ENCODE data around the gene WWOX. TPM values are rescaled to one million over a fixed set of nuclear protein-coding genes. Genes with fewer than 3 reads are reported as not detected.

The WWOX gene
- total and polyA plus RNA-seq, 3 experiments from 2014 or later = 17.2 to 18.6 (median 18.2) TPM

DNA sequence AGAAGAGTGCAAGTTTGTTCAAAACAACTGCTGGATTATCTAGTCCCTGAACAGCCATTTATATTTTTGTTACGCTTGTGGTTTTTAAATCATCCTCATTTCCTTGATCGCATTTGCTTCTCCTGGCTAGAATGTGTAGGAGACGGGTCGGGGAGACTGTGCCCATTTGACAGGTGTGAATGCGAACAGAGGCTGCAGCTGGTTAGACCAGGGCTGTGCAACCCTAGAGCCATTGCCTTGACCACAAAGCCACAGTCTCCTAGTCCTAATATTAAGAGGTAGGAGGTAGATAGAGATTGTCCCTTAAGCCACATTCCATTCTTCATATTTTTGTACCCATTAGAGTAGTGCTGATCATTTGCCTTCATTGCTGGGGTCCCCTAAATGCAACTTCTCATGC is 639.1 kb downstream of the WWOX start:
- Mint-ChIP-seq H3K27me3 (peaks cover 0 to 2% of the 10 kb centered on the region in 2 donors), H3K27ac (no peak overlapping the region), H3K36me3 (no peaks in the 10 kb centered on the region), H3K9me3 (no peaks in the 10 kb centered on the region), H3K4me3 (no peak overlapping the region), H3K4me1 (peaks cover 24 to 43% (median 38%) of the 10 kb centered on the region in 3 donors)
- H3K4me1 ChIP-seq (ENCODE audit: insufficient read depth, low read length) = peaks cover 16% of the 10 kb centered on the region
- no peaks in the 10 kb centered on the region for H3K27me3 ChIP-seq (ENCODE audit: insufficient read depth, low read length, poor library complexity, severe bottlenecking)
- DNase-seq = no peak
- no peaks in the 10 kb centered on the region for H3K36me3 ChIP-seq (ENCODE audit: insufficient read depth, low read length)
- H3K27ac ChIP-seq (ENCODE audit: low read depth, low read length) = no peak overlapping the region
- ChIA-PET CTCF (interaction anchor here (1.3 to 1.8 kb wide), 2 partner anchors 12 to 32 kb away, joined by 3 to 4 read pairs; no protein-coding TSS in a partner anchor), POLR2A (no interaction called here)
- no peaks in the 10 kb centered on the region for H3K9me3 ChIP-seq (ENCODE audit: low read length)
- H3K4me3 ChIP-seq (ENCODE audit: low read length) = no peak overlapping the region

DNA sequence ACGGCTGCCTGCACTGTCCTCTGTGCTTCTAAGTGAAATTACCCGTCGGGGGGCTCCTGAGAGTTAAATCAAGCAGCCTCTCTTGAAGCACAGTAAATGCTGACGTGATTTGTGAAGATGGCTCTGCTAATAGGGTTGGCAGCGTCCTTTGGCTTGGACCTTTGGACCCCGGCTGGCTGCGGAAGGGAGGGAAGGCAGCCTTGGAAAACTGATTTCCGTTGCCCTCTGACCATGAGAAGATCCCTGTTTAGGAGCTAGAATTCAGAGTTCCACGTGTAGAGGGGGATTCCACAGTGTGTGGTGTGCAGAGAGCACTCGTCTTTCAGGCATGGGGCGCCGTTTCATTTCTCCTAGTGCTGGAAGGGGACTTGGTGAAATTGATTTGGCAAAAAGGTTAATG is 640.8 kb downstream of the WWOX start:
- peaks cover 0 to 2% of the 10 kb centered on the region in 2 donors for H3K27me3 Mint-ChIP-seq
- CTCF ChIA-PET = no interaction called here
- peak overlapping the region in 1 of 7 donors; percentile 26 for H3K4me3 Mint-ChIP-seq
- Histone ChIP-seq H3K4me1 (ENCODE audit: insufficient read depth, low read length) (peaks cover 22% of the 10 kb centered on the region), H3K9me3 (ENCODE audit: low read length) (no peaks in the 10 kb centered on the region), H3K27ac (ENCODE audit: low read depth, low read length) (no peak overlapping the region), H3K4me3 (ENCODE audit: low read length) (no peak overlapping the region), H3K36me3 (ENCODE audit: insufficient read depth, low read length) (no peaks in the 10 kb centered on the region), H3K27me3 (ENCODE audit: insufficient read depth, low read length, poor library complexity, severe bottlenecking) (no peaks in the 10 kb centered on the region)
- no peaks in the 10 kb centered on the region for H3K36me3 Mint-ChIP-seq
- DNase-seq = no peak
- POLR2A ChIA-PET = no interaction called here
- peak overlapping the region in 3 of 8 donors; percentile 54 to 99 (median 98) for H3K27ac Mint-ChIP-seq
- H3K9me3 Mint-ChIP-seq = no peaks in the 10 kb centered on the region
- H3K4me1 Mint-ChIP-seq = peaks cover 35 to 56% (median 49%) of the 10 kb centered on the region in 3 donors

GRCh38 chr16:78742501-78743283 is 643.2 kb downstream of the WWOX start:
- CTCF ChIA-PET = interaction anchor here (1.0 to 1.2 kb wide), 2 partner anchors 28 to 36 kb away, joined by 3 to 5 read pairs; no protein-coding TSS in a partner anchor
- H3K27me3 Mint-ChIP-seq = peaks cover 0 to 2% of the 10 kb centered on the region in 2 donors
- peaks cover 22% of the 10 kb centered on the region for H3K4me1 ChIP-seq (ENCODE audit: insufficient read depth, low read length)
- H3K4me1 Mint-ChIP-seq = peaks cover 46 to 71% (median 70%) of the 10 kb centered on the region in 3 donors
- no peaks in the 10 kb centered on the region for H3K9me3 ChIP-seq (ENCODE audit: low read length)
- H3K27ac Mint-ChIP-seq = peak overlapping the region; percentile 95 to 99 (median 98)
- H3K27me3 ChIP-seq (ENCODE audit: insufficient read depth, low read length, poor library complexity, severe bottlenecking) = no peaks in the 10 kb centered on the region
- H3K4me3 Mint-ChIP-seq = peak overlapping the region; percentile 70 to 93 (median 85)
- DNase-seq = peak; percentile 33 to 89 (median 68)
- H3K27ac ChIP-seq (ENCODE audit: low read depth, low read length) = peak overlapping the region; percentile 90
- H3K4me3 ChIP-seq (ENCODE audit: low read length) = peak overlapping the region; percentile 63
- no peaks in the 10 kb centered on the region for H3K36me3 ChIP-seq (ENCODE audit: insufficient read depth, low read length)
- no peaks in the 10 kb centered on the region for H3K9me3 Mint-ChIP-seq
- peaks cover 0 to under 1% (median 0%) of the 10 kb centered on the region in 3 donors for H3K36me3 Mint-ChIP-seq
- POLR2A ChIA-PET = interaction anchor here (0.5 kb wide), 1 partner anchor 38 kb away, joined by 4 read pairs; no protein-coding TSS in a partner anchor

DNA sequence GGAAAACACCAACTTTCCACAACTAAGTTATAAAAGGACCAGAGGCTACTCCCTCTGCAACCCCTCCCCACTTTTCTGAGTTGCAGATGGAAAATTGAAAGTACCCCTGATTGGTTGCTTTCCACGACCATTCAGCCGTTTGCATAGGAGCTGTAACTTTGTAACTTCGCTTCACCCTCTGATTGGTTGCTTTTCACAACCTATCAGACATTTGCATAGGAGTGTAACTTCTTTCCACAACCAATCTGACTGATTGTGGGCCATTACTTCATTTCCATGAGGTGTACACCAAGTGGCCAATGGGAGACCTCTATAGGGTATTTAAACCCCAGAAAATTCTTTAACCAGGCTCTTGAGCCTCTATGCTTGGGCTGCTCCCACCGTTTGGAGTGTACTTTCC is 644.1 kb downstream of the WWOX start:
- Histone ChIP-seq H3K27ac (ENCODE audit: low read depth, low read length) (peak overlapping the region; percentile 90), H3K4me3 (ENCODE audit: low read length) (peak overlapping the region; percentile 63), H3K4me1 (ENCODE audit: insufficient read depth, low read length) (peaks cover 24% of the 10 kb centered on the region), H3K27me3 (ENCODE audit: insufficient read depth, low read length, poor library complexity, severe bottlenecking) (no peaks in the 10 kb centered on the region), H3K36me3 (ENCODE audit: insufficient read depth, low read length) (no peaks in the 10 kb centered on the region), H3K9me3 (ENCODE audit: low read length) (no peaks in the 10 kb centered on the region)
- Mint-ChIP-seq H3K4me1 (peaks cover 54 to 79% (median 78%) of the 10 kb centered on the region in 3 donors), H3K27me3 (peaks cover 0 to under 1% of the 10 kb centered on the region in 2 donors), H3K4me3 (peak overlapping the region in 6 of 7 donors; percentile 73 to 93 (median 86)), H3K9me3 (no peaks in the 10 kb centered on the region), H3K27ac (peak overlapping the region; percentile 95 to 99 (median 98)), H3K36me3 (peaks cover 0 to 5% (median 0%) of the 10 kb centered on the region in 3 donors)
- CTCF ChIA-PET = no interaction called here
- DNase-seq = no peak
- POLR2A ChIA-PET = no interaction called here

- peaks cover 0 to 5% (median 0%) of the 10 kb centered on the region in 3 donors for H3K36me3 Mint-ChIP-seq
- H3K27ac Mint-ChIP-seq = peak overlapping the region in 7 of 8 donors; percentile 9 to 99 (median 98)
- no peaks in the 10 kb centered on the region for H3K9me3 ChIP-seq (ENCODE audit: low read length)
- no peaks in the 10 kb centered on the region for H3K36me3 ChIP-seq (ENCODE audit: insufficient read depth, low read length)
- POLR2A ChIA-PET = no interaction called here
- H3K27me3 Mint-ChIP-seq = peaks cover 0 to 1% of the 10 kb centered on the region in 2 donors
- H3K27me3 ChIP-seq (ENCODE audit: insufficient read depth, low read length, poor library complexity, severe bottlenecking) = no peaks in the 10 kb centered on the region
- peak overlapping the region in 5 of 7 donors; percentile 7 to 87 (median 24) for H3K4me3 Mint-ChIP-seq
- no peak overlapping the region for H3K27ac ChIP-seq (ENCODE audit: low read depth, low read length)
- H3K4me3 ChIP-seq (ENCODE audit: low read length) = no peak overlapping the region
- DNase-seq = no peak
- H3K4me1 Mint-ChIP-seq = peaks cover 59 to 85% (median 84%) of the 10 kb centered on the region in 3 donors
- no peaks in the 10 kb centered on the region for H3K9me3 Mint-ChIP-seq
- CTCF ChIA-PET = interaction anchor here (0.7 kb wide), 1 partner anchor 26 kb away, joined by 3 read pairs; no protein-coding TSS in a partner anchor
- H3K4me1 ChIP-seq (ENCODE audit: insufficient read depth, low read length) = peaks cover 30% of the 10 kb centered on the region
Measured at GRCh38 chr16:78744099-78744498, 644.6 kb downstream of the WWOX start.

GRCh38 chr16:78744796-78745107 is 645.3 kb downstream of the WWOX start:
- Mint-ChIP-seq H3K27ac (peak overlapping the region in 7 of 8 donors; percentile 30 to 73 (median 55)), H3K4me1 (peaks cover 66 to 91% (median 90%) of the 10 kb centered on the region in 3 donors), H3K9me3 (no peaks in the 10 kb centered on the region), H3K36me3 (peaks cover 0 to 5% (median 0%) of the 10 kb centered on the region in 3 donors), H3K4me3 (peak overlapping the region in 1 of 7 donors; percentile 58), H3K27me3 (peaks cover 0 to 1% of the 10 kb centered on the region in 2 donors)
- no peak overlapping the region for H3K4me3 ChIP-seq (ENCODE audit: low read length)
- no peaks in the 10 kb centered on the region for H3K9me3 ChIP-seq (ENCODE audit: low read length)
- peaks cover 35% of the 10 kb centered on the region for H3K4me1 ChIP-seq (ENCODE audit: insufficient read depth, low read length)
- H3K36me3 ChIP-seq (ENCODE audit: insufficient read depth, low read length) = no peaks in the 10 kb centered on the region
- CTCF ChIA-PET = interaction anchor here (0.7 kb wide), 1 partner anchor 25 kb away, joined by 3 read pairs; no protein-coding TSS in a partner anchor
- no peak for DNase-seq
- no peaks in the 10 kb centered on the region for H3K27me3 ChIP-seq (ENCODE audit: insufficient read depth, low read length, poor library complexity, severe bottlenecking)
- no peak overlapping the region for H3K27ac ChIP-seq (ENCODE audit: low read depth, low read length)
- POLR2A ChIA-PET = no interaction called here

DNA sequence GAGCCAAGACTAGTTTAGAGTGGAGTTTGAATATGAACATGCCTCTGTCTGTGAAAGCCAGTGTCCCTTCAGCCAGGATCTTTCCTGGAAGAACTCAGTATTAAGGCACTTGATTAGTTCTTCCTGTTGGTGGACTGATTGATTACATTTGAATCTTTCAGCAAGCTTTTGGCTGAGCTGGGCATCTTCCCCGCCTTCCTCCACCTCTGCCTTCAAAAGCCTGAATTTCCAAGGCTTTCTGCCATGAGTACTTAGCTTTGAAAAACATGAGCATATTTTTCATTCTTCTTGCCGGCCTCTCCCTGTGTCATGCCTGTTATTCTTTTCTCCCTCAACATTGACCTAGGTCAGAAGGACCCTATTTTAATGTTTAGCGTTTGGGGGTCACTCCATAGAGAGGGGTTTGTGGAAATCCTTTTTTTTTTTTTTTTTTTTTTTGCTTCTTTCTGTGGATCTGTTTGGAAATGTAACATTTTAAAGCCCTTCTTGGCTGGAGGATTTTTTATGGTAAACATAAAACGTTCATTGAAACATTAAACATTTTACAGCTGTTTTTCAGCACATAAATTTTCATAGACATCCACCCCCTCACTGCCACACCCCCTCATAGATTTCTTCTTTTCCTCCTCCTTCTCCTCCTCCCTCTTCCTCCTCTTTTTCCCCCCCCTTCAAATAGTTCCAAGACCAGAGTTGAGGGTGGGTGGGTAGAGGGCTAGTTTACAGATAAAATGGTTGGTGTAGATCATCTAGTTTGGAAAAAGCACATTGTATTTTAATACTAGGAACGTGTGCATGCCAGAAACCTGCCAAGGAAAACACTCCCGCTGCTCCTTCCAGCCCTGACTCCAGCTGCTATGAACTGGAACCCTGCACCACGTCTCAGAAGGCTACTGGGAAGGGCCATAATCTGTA is 645.9 kb downstream of the WWOX start:
- no peak for DNase-seq
- H3K27ac Mint-ChIP-seq = peak overlapping the region in 7 of 8 donors; percentile 30 to 73 (median 55)
- H3K36me3 Mint-ChIP-seq = peaks cover 0 to 5% (median 0%) of the 10 kb centered on the region in 3 donors
- H3K27me3 Mint-ChIP-seq = peaks cover 0 to 1% of the 10 kb centered on the region in 2 donors
- peak overlapping the region in 1 of 7 donors; percentile 58 for H3K4me3 Mint-ChIP-seq
- Histone ChIP-seq H3K27me3 (ENCODE audit: insufficient read depth, low read length, poor library complexity, severe bottlenecking) (no peaks in the 10 kb centered on the region), H3K36me3 (ENCODE audit: insufficient read depth, low read length) (no peaks in the 10 kb centered on the region), H3K27ac (ENCODE audit: low read depth, low read length) (no peak overlapping the region), H3K4me1 (ENCODE audit: insufficient read depth, low read length) (peaks cover 42% of the 10 kb centered on the region), H3K4me3 (ENCODE audit: low read length) (no peak overlapping the region), H3K9me3 (ENCODE audit: low read length) (no peaks in the 10 kb centered on the region)
- H3K9me3 Mint-ChIP-seq = no peaks in the 10 kb centered on the region
- peaks cover 70 to 96% (median 96%) of the 10 kb centered on the region in 3 donors for H3K4me1 Mint-ChIP-seq
- CTCF ChIA-PET = interaction anchor here (1.3 to 2.7 kb wide), 2 partner anchors 12 to 26 kb away, joined by 3 to 10 read pairs; no protein-coding TSS in a partner anchor
- POLR2A ChIA-PET = no interaction called here
